Ovary (tissue), 3 donors: ENCODE data around the gene SCN5A.

Source experiments
- CTCF ChIP-seq, 3 donors: fragments of 450-650 bp in 2 of 3; fragments of 200-600 bp in 1 of 3; IDR thresholded peaks; one replicate each; pipeline versions ENCODE4 v1.5.1 to v1.8.0; 2016 to 2022; ENCODE audit warnings: antibody characterized with exemption in 3 of 3, mild to moderate bottlenecking in 1 of 3
- EP300 ChIP-seq: sonication (generic); formaldehyde crosslinking; IDR thresholded peaks from one replicate; pipeline ENCODE4 v1.6.1; 2017; ENCODE audit warnings: antibody characterized with exemption
- POLR2A ChIP-seq: fragments of 450-650 bp; IDR thresholded peaks from one replicate; pipeline ENCODE4 v1.6.1; 2017; ENCODE audit warnings: antibody characterized with exemption, mild to moderate bottlenecking, moderate library complexity
- donor health status: DM: no; HTN: no; CAD: no.

- TF ChIP-seq CTCF (IDR thresholded peaks at IDR 0.05) (no peak), POLR2A (no peak), EP300 (no peak)
Measured at GRCh38 chr3:38511546-38511945, 137.9 kb downstream of the SCN5A start.
